GM19438 (cell line): Measurements from ENCODE around the gene DLG2.

Source experiments
- ATAC-seq: cut with Tn5 transposase; IDR thresholded peaks from one replicate; pipeline ENCODE4 v1.9.1; 2021; ENCODE audit warnings: low read depth; ENCODE audit not compliant: unreplicated experiment

DLG2 gene

GRCh38 chr11:84128840-84129239 is 1498.3 kb downstream of the DLG2 start:
- no peak for ATAC-seq

- no peak for ATAC-seq
Observed at GRCh38 chr11:84117394-84117793, 1509.8 kb downstream of the DLG2 start.

- no peak for ATAC-seq
Observed at GRCh38 chr11:84106541-84106940, 1520.6 kb downstream of the DLG2 start.

- ATAC-seq: no peak
Observed at GRCh38 chr11:84105148-84105547, 1522.0 kb downstream of the DLG2 start.

GRCh38 chr11:84103096-84103495 is 1524.0 kb downstream of the DLG2 start:
- no peak for ATAC-seq

GRCh38 chr11:84097186-84097585 is 1530.0 kb downstream of the DLG2 start:
- ATAC-seq: no peak

- no peak for ATAC-seq
Observed at GRCh38 chr11:84091212-84091986, 1535.7 kb downstream of the DLG2 start.

GRCh38 chr11:84089072-84090057 is 1537.8 kb downstream of the DLG2 start:
- no peak for ATAC-seq

- no peak for ATAC-seq
Observed at GRCh38 chr11:84071851-84072250, 1555.3 kb downstream of the DLG2 start.

GRCh38 chr11:84069048-84069447 is 1558.1 kb downstream of the DLG2 start:
- ATAC-seq: no peak

- no peak for ATAC-seq
Observed at GRCh38 chr11:84061726-84062125, 1565.4 kb downstream of the DLG2 start.

- ATAC-seq: no peak
Observed at GRCh38 chr11:84056653-84057376, 1570.3 kb downstream of the DLG2 start.

GRCh38 chr11:84045146-84045545 is 1582.0 kb downstream of the DLG2 start:
- no peak for ATAC-seq

GRCh38 chr11:84044706-84045105 is 1582.4 kb downstream of the DLG2 start:
- ATAC-seq: no peak

- ATAC-seq: no peak
Observed at GRCh38 chr11:84036664-84037194, 1590.4 kb downstream of the DLG2 start.

GRCh38 chr11:84035645-84036044 is 1591.5 kb downstream of the DLG2 start:
- ATAC-seq: no peak

GRCh38 chr11:84034484-84034883 is 1592.7 kb downstream of the DLG2 start:
- no peak for ATAC-seq

GRCh38 chr11:84024266-84024665 is 1602.9 kb downstream of the DLG2 start:
- ATAC-seq: no peak

GRCh38 chr11:84022695-84023094 is 1604.4 kb downstream of the DLG2 start:
- no peak for ATAC-seq

- no peak for ATAC-seq
Observed at GRCh38 chr11:84022201-84022600, 1604.9 kb downstream of the DLG2 start.

- ATAC-seq: no peak
Observed at GRCh38 chr11:84021291-84021690, 1605.9 kb downstream of the DLG2 start.
